WTC11 (cell line): ENCODE data around the gene CDK5R2. TPM values are rescaled to one million over a fixed set of nuclear protein-coding genes. Genes with fewer than 3 reads are reported as not detected.

ENCODE experiments used
- ATAC-seq: fragments of 200-7000 bp; cut with Tn5 transposase; 2 replicates; pipeline ENCODE4 v1.10.0; 2021; ENCODE audit warnings: mild to moderate bottlenecking, moderate library complexity
- CTCF ChIA-PET: fragments of 300-600 bp; sonication (Branson Sonifier 250); formaldehyde crosslinking; loops from one replicate; lab custom pipeline; 2021; ENCODE audit warnings: antibody characterized with exemption; lab: Charles Lee
- POLR2A ChIA-PET: fragments of 350-600 bp; sonication (Branson Sonifier 250); formaldehyde crosslinking; loops from one replicate; lab custom pipeline; 2021; ENCODE audit warnings: antibody characterized with exemption; lab: Charles Lee
- DNase-seq: peaks from one replicate; pipeline ENCODE4 v3.0.0; 2021; ENCODE audit warnings: low spot score
- H3K27ac Mint-ChIP-seq: 2 replicates; pipeline ENCODE4 v1.8.0; 2021; ENCODE audit warnings: mixed read lengths
- H3K27me3 Mint-ChIP-seq: 2 replicates; pipeline ENCODE4 v1.8.0; 2021; ENCODE audit warnings: low read depth, mild to moderate bottlenecking, moderate library complexity, mixed read lengths
- H3K36me3 Mint-ChIP-seq: 2 replicates; pipeline ENCODE4 v1.8.0; 2021; ENCODE audit warnings: mixed read lengths
- H3K4me1 Mint-ChIP-seq: 2 replicates; pipeline ENCODE4 v1.8.0; 2022; ENCODE audit warnings: mixed read lengths
- H3K4me3 Mint-ChIP-seq: 2 replicates; pipeline ENCODE4 v1.8.0; 2021; ENCODE audit warnings: mild to moderate bottlenecking, moderate library complexity, mixed read lengths
- H3K9me3 Mint-ChIP-seq: 2 replicates; pipeline ENCODE4 v1.8.0; 2021; ENCODE audit warnings: mixed read lengths
- FOXK1 ChIP-seq: sonication (generic); formaldehyde crosslinking; IDR thresholded peaks from 2 replicates; pipeline ENCODE4 v1.8.0; 2022; ENCODE audit warnings: mild to moderate bottlenecking, moderate library complexity, missing genetic modification reagents
- HMGXB4 ChIP-seq: sonication (generic); formaldehyde crosslinking; IDR thresholded peaks from 2 replicates; pipeline ENCODE4 v1.8.1; 2023; ENCODE audit warnings: mild to moderate bottlenecking, moderate library complexity, missing genetic modification reagents
- IRF2 ChIP-seq: sonication (generic); formaldehyde crosslinking; IDR thresholded peaks from 2 replicates; pipeline ENCODE4 v1.8.0; 2022; ENCODE audit warnings: low read depth, missing genetic modification reagents, borderline replicate concordance
- NFATC4 ChIP-seq: fragments of 250-450 bp; sonication (Bioruptor Pico); IDR thresholded peaks from 2 replicates; pipeline ENCODE4 v1.9.0; 2021; ENCODE audit warnings: mild to moderate bottlenecking
- NR2C2 ChIP-seq: sonication (generic); formaldehyde crosslinking; IDR thresholded peaks from 2 replicates; pipeline ENCODE4 v1.8.0; 2022; ENCODE audit warnings: mild to moderate bottlenecking, missing genetic modification reagents
- RELA ChIP-seq: sonication (generic); formaldehyde crosslinking; IDR thresholded peaks from 2 replicates; pipeline ENCODE4 v1.8.1; 2022; ENCODE audit warnings: missing genetic modification reagents, mild to moderate bottlenecking, borderline replicate concordance
- SMAD3 ChIP-seq: sonication (generic); formaldehyde crosslinking; IDR thresholded peaks from 2 replicates; pipeline ENCODE4 v1.8.0; 2022; ENCODE audit warnings: missing genetic modification reagents, mild to moderate bottlenecking, borderline replicate concordance
- STAT6 ChIP-seq: sonication (generic); formaldehyde crosslinking; conservative IDR thresholded peaks from 2 replicates; pipeline ENCODE4 v1.8.1; 2023; ENCODE audit warnings: mild to moderate bottlenecking, low read depth, missing genetic modification reagents, moderate library complexity
- ZMAT4 ChIP-seq: fragments of 250-450 bp; sonication (Bioruptor Pico); IDR thresholded peaks from 2 replicates; pipeline ENCODE4 v1.9.0; 2021; ENCODE audit warnings: mild to moderate bottlenecking
- ZNF232 ChIP-seq: sonication (generic); formaldehyde crosslinking; IDR thresholded peaks from 2 replicates; pipeline ENCODE4 v1.8.0; 2022; ENCODE audit warnings: mild to moderate bottlenecking, missing genetic modification reagents
- ZNF281 ChIP-seq: sonication (generic); formaldehyde crosslinking; IDR thresholded peaks from 2 replicates; pipeline ENCODE4 v1.8.0; 2023; ENCODE audit warnings: mild to moderate bottlenecking, missing genetic modification reagents
- ZSCAN18 ChIP-seq: fragments of 250-450 bp; sonication (Bioruptor Pico); IDR thresholded peaks from 2 replicates; pipeline ENCODE4 v2.1.2; 2022; ENCODE audit warnings: mild to moderate bottlenecking, moderate library complexity
- total RNA-seq: library from RNA; stranded (reverse); gene quantifications from 3 replicates; pipeline ENCODE4 v1.2.3, GENCODE V29; 2021
- TF ChIP-seq, protein P1 (sequence below): sonication (generic); formaldehyde crosslinking; IDR thresholded peaks from 2 replicates; pipeline ENCODE4 v1.8.0; 2022; ENCODE audit warnings: mild to moderate bottlenecking, missing genetic modification reagents
- TF ChIP-seq, protein P2 (sequence below): fragments of 250-450 bp; sonication (Bioruptor Pico); conservative IDR thresholded peaks from 2 replicates; pipeline ENCODE4 v1.9.0; 2021; ENCODE audit warnings: mild to moderate bottlenecking
- TF ChIP-seq, protein P3 (sequence below): sonication (generic); formaldehyde crosslinking; IDR thresholded peaks from 2 replicates; pipeline ENCODE4 v1.8.0; 2022; ENCODE audit warnings: mild to moderate bottlenecking, missing genetic modification reagents
- TF ChIP-seq, protein P4 (sequence below): sonication (generic); formaldehyde crosslinking; IDR thresholded peaks from 2 replicates; pipeline ENCODE4 v1.8.1; 2022; ENCODE audit warnings: mild to moderate bottlenecking, missing genetic modification reagents, moderate library complexity, borderline replicate concordance

Gene CDK5R2
- total RNA-seq, 1 experiment from 2014 or later = 0.26 TPM

GRCh38 chr2:218962859-218963492 is 3.5 kb downstream of the CDK5R2 start (continued):
- no peak for TF ChIP-seq IRF2
- TF ChIP-seq, protein P1, sequence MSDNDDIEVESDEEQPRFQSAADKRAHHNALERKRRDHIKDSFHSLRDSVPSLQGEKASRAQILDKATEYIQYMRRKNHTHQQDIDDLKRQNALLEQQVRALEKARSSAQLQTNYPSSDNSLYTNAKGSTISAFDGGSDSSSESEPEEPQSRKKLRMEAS (CRISPR knock-in tag) = peak; percentile 72; the same call in 1 of the 2 replicates
- TF ChIP-seq, protein P2, sequence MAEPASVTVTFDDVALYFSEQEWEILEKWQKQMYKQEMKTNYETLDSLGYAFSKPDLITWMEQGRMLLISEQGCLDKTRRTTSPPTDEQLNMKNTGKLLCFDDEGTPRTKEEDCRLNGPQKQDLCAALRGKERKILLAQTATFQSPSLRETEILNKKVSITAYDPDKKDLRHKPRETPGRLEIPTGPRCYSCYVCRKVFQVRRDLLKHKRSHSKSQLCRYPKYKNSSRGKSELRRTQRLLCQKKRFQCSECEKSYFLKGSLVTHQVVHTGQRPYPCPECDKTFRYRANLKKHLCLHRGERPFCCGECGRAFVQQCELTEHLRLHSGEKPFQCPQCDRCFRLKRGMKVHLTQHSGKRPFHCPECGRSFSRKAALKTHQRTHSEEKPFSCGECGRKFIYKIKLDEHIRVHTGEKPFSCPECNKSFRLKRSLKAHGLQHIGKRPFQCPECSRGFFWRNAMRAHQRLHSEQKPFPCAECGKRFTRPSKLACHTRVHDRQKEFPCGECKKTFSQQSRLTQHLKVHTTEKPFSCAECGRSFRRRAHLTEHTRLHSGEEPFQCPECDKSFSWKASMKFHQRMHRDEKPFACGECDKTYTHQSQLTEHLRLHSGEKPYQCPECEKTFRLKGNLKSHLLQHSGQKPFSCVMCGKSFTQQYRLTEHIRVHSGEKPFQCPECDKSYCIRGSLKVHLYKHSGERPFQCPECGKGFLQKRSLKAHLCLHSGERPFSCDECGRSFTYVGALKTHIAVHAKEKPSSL (CRISPR knock-in tag) = no peak
- TF ChIP-seq ZNF281 (CRISPR knock-in tag) = peak; percentile 87
- TF ChIP-seq NFATC4 (CRISPR knock-in tag) = no peak
- TF ChIP-seq ZMAT4 = no peak
- peak; percentile 92 for TF ChIP-seq ZNF232 (CRISPR knock-in tag)
- TF ChIP-seq RELA = peak; percentile 93
- TF ChIP-seq, protein P3, sequence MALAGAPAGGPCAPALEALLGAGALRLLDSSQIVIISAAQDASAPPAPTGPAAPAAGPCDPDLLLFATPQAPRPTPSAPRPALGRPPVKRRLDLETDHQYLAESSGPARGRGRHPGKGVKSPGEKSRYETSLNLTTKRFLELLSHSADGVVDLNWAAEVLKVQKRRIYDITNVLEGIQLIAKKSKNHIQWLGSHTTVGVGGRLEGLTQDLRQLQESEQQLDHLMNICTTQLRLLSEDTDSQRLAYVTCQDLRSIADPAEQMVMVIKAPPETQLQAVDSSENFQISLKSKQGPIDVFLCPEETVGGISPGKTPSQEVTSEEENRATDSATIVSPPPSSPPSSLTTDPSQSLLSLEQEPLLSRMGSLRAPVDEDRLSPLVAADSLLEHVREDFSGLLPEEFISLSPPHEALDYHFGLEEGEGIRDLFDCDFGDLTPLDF (CRISPR knock-in tag) = peak; percentile 31; the same call in 1 of the 2 replicates
- no peak for TF ChIP-seq ZSCAN18 (CRISPR knock-in tag)
- TF ChIP-seq FOXK1 (CRISPR knock-in tag) = peak; percentile 88
- peak; percentile 82; the same call in 1 of the 2 replicates for TF ChIP-seq SMAD3 (CRISPR knock-in tag)
- TF ChIP-seq, protein P4, sequence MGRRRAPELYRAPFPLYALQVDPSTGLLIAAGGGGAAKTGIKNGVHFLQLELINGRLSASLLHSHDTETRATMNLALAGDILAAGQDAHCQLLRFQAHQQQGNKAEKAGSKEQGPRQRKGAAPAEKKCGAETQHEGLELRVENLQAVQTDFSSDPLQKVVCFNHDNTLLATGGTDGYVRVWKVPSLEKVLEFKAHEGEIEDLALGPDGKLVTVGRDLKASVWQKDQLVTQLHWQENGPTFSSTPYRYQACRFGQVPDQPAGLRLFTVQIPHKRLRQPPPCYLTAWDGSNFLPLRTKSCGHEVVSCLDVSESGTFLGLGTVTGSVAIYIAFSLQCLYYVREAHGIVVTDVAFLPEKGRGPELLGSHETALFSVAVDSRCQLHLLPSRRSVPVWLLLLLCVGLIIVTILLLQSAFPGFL (CRISPR knock-in tag) = peak; percentile 92; the same call in 1 of the 2 replicates
- TF ChIP-seq NR2C2 (CRISPR knock-in tag) = no peak

- ATAC-seq (no peak), DNase-seq (no peak)
- Mint-ChIP-seq H3K9me3 (no peaks in the 10 kb centered on the region), H3K27ac (no peak overlapping the region), H3K4me1 (peaks cover 31% of the 10 kb centered on the region), H3K4me3 (peak overlapping the region; percentile 77), H3K27me3 (peaks cover 86% of the 10 kb centered on the region), H3K36me3 (no peaks in the 10 kb centered on the region)
- TF ChIP-seq STAT6 (CRISPR knock-in tag) (no peak), HMGXB4 (CRISPR knock-in tag) (no peak)
- ChIA-PET POLR2A (no interaction called here), CTCF (interaction anchor here (0.8 to 8.8 kb wide), 13 partner anchors 10 to 95 kb away, joined by 3 to 116 read pairs (median 4); no protein-coding TSS in a partner anchor)
Measured at GRCh38 chr2:218963601-218964000, 4.1 kb downstream of the CDK5R2 start.
